ENCODE data around the gene PCBP1.
"Not testable (repeated sequence)": the region's sequence is repeated elsewhere in the genome, so short reads cannot be mapped to it uniquely, and the experiment has no call there.

PCBP1 gene

GRCh38 chr2:70086838-70087701 is at the start of gene PCBP1:
PCBP1 (plus strand) TSS chr2:70087477; CDS start chr2:70087744, 267 bp downstream.
- peak; percentile 94 to 95 for DNase-seq

GRCh38 chr2:70039366-70039765 is 47.9 kb upstream of the PCBP1 start:
- DNase-seq = no peak

GRCh38 chr2:70041663-70042062 is 45.6 kb upstream of the PCBP1 start:
- no peak for DNase-seq

GRCh38 chr2:70042246-70042645 is 45.0 kb upstream of the PCBP1 start:
- DNase-seq = no peak

GRCh38 chr2:70043252-70043875 is 43.9 kb upstream of the PCBP1 start:
- DNase-seq = peak; percentile 49 to 72

GRCh38 chr2:70044290-70045040 is 42.8 kb upstream of the PCBP1 start:
- no peak for DNase-seq

GRCh38 chr2:70045405-70045804 is 41.9 kb upstream of the PCBP1 start:
- DNase-seq = no peak

GRCh38 chr2:70045932-70046331 is 41.3 kb upstream of the PCBP1 start:
- DNase-seq = no peak

- DNase-seq = peak in 1 of 2 donors; percentile 34
Measured at GRCh38 chr2:70046534-70046933, 40.7 kb upstream of the PCBP1 start.

GRCh38 chr2:70047451-70047850 is 39.8 kb upstream of the PCBP1 start:
- no peak for DNase-seq

- DNase-seq = no peak
Measured at GRCh38 chr2:70049255-70049654, 38.0 kb upstream of the PCBP1 start.

- DNase-seq = no peak
Measured at GRCh38 chr2:70050631-70051425, 36.4 kb upstream of the PCBP1 start.

- DNase-seq = not testable (repeated sequence)
Measured at GRCh38 chr2:70055259-70055658, 32.0 kb upstream of the PCBP1 start.

GRCh38 chr2:70061317-70061716 is 26.0 kb upstream of the PCBP1 start:
- DNase-seq = no peak

- no peak for DNase-seq
Measured at GRCh38 chr2:70062270-70062669, 25.0 kb upstream of the PCBP1 start.

GRCh38 chr2:70068119-70068518 is 19.2 kb upstream of the PCBP1 start:
- no peak for DNase-seq

GRCh38 chr2:70069049-70069448 is 18.2 kb upstream of the PCBP1 start:
- DNase-seq = peak; percentile 82 to 91

- DNase-seq = peak; percentile 80 to 87
Measured at GRCh38 chr2:70070542-70071268, 16.6 kb upstream of the PCBP1 start.

- DNase-seq = no peak
Measured at GRCh38 chr2:70073493-70073892, 13.8 kb upstream of the PCBP1 start.

GRCh38 chr2:70078384-70078783 is 8.9 kb upstream of the PCBP1 start:
- no peak for DNase-seq

- DNase-seq = no peak
Measured at GRCh38 chr2:70080610-70081200, 6.6 kb upstream of the PCBP1 start.

GRCh38 chr2:70081221-70081620 is 6.1 kb upstream of the PCBP1 start:
- no peak for DNase-seq

Measured in CD4-positive, alpha-beta T cell treated with Interleukin-1 beta for 1 hour (primary cell).